ENCODE data around the gene JSRP1. TPM values are rescaled to one million over a fixed set of nuclear protein-coding genes. Genes with fewer than 3 reads are reported as not detected.

The JSRP1 gene
- total and polyA plus RNA-seq, 2 of the 8 experiments (the other 6 are each of a cell fraction or from before 2014, with no cell fraction given), result 0.24 to 0.56 TPM

- TF ChIP-seq CHD7 (IDR thresholded peaks at IDR 0.05; ENCODE audit: insufficient replicate concordance, low read length) (no peak), CBX8 (IDR thresholded peaks at IDR 0.05; ENCODE audit: borderline replicate concordance, low read depth, low read length) (no peak), YY1 (IDR thresholded peaks at IDR 0.05; ENCODE audit: low read depth, low read length) (no peak), HDAC2 (IDR thresholded peaks at IDR 0.05; ENCODE audit: borderline replicate concordance in 1 of 2, low read depth in 2 of 2, low read length in 2 of 2) (no peak), ASH2L (IDR thresholded peaks at IDR 0.05; ENCODE audit: low read length) (no peak), CBX5 (IDR thresholded peaks at IDR 0.05; ENCODE audit: low read depth, low read length) (no peak), SP4 (IDR thresholded peaks at IDR 0.05; ENCODE audit: low read length) (no peak), KDM5A (IDR thresholded peaks at IDR 0.05; ENCODE audit: low read length) (no peak), SIX5 (IDR thresholded peaks at IDR 0.05; ENCODE audit: low read depth, low read length) (no peak), SAP30 (IDR thresholded peaks at IDR 0.05; ENCODE audit: insufficient read depth, insufficient replicate concordance, low read length) (no peak)
These were observed 30.0 kb downstream of the JSRP1 start (continued) for GRCh38 chr19:2226051-2226839.
